Measurements from ENCODE around the gene CCDC112.

Gene CCDC112, protein sequence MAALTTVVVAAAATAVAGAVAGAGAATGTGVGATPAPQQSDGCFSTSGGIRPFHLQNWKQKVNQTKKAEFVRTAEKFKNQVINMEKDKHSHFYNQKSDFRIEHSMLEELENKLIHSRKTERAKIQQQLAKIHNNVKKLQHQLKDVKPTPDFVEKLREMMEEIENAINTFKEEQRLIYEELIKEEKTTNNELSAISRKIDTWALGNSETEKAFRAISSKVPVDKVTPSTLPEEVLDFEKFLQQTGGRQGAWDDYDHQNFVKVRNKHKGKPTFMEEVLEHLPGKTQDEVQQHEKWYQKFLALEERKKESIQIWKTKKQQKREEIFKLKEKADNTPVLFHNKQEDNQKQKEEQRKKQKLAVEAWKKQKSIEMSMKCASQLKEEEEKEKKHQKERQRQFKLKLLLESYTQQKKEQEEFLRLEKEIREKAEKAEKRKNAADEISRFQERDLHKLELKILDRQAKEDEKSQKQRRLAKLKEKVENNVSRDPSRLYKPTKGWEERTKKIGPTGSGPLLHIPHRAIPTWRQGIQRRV

DNA sequence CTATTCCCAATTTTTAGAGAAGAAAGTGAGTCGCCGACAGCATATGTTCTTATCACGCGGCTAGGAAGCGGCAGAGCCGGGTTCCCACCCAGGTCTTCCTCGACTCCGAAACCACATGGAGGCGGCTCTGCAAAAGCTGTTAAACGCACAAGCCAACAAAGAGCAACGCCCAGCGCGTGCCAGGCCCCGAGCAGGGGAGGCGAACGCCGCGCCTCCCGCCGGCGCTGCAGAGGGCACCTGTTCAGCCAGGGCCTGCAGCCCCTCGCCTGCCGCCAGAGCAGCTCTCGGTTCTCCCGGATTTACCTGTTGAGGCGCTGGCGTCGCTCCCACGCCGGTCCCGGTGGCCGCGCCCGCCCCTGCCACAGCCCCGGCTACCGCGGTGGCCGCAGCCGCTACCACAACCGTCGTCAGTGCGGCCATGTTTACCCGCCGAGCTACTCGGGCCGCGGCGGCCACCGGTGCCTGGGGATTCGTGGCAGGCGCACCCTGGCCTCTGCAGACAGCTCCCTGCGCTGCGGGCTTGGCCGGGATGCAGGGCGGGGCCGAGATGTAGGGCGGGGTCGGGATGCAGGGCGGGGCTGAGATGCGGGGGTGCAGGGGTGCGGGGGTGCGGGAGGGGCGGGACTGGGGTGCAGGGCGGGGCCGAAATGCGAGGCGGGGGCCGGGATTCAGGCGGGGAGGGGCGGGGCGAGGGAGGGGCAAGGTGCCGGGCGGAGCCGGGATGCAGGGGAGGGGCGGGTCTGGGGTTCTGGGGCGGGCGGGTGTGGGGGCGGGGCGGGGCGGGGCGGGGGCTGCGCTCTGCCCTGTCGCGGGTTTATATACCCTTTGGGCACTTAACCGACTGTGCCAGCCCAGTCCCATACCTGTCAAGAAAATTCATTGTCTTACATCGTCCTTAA is at the start of gene CCDC112:
CCDC112 (minus strand) TSS at position 531 of the 899 bp plus-strand sequence; CDS start at position 420, 111 bp downstream.
- peak; percentile 19 to 92 (median 72) for DNase-seq

DNA sequence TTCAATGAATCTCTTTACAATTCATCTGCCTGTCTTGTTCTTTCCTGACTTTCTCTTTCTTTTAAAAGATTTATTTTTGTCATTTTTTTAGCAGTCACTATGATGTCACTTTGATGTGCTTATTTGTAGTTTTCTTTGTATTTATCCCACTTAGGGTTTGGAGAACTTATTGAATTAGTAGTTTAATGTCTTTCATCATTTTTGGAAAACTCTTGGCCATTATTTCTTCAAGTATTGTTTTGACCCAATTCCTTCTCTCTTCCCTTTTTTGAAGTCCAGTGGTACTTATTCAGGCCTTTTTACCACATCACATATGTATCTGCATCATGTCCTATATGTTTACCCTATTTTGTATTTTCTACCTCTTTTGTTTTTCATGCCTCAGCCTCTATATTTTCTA is 48.9 kb upstream of the CCDC112 start:
- no peak for DNase-seq

DNA sequence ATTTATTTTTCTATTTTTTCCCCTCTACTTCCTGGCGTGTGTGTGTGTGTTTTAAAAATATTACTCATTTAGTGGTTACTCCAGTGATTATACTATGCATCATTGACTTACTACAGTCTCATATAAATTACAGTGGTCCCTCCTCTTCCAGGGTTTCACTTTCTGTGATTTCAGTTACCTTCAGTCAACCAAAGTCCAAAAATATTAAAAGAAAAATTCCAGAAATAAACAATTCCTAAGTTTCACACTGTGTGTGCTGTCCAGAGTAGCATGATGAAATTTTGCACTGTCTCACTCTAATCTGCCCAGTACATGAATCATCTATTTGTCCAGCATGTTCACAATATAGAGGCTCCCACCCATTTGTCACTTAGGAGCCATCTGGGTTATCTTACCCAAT is 47.4 kb upstream of the CCDC112 start:
- DNase-seq: no peak

DNA sequence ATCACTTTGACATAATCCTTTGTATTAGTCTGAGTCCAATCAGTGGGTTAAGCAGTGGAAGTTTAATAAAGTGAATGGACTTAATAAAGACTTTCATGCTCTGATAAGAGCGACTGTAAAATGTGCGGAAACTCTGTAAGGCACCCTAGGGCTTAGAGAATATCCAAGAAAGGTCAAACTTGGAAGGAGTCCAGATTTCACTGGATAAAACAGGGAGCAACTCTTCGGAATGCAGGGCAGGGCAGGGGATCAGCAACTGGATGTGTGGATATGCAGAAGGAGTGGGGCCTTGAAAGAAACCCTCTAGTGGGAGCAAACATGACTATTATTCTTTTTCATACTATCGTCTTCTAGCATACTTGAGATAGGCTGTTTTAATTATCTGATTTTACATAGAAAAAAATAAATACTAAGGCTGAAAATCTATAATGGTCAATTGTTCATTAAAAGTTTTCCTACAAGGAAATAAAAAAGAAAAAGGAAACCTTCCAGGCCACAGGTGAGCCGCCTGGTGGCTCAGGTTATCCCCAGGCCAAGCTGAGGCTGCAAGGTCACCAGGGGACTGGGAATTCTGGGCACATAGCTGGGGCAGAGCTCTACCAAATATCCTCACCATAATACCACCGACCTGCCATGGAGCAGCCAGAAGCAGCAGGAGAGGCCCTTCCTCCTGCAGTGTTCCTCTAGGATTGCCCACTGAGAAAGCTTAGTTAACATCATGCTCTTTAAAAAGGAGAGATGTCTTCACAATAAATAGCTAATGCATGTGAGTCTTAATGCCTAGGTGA is 46.3 kb upstream of the CCDC112 start:
- DNase-seq: no peak

DNA sequence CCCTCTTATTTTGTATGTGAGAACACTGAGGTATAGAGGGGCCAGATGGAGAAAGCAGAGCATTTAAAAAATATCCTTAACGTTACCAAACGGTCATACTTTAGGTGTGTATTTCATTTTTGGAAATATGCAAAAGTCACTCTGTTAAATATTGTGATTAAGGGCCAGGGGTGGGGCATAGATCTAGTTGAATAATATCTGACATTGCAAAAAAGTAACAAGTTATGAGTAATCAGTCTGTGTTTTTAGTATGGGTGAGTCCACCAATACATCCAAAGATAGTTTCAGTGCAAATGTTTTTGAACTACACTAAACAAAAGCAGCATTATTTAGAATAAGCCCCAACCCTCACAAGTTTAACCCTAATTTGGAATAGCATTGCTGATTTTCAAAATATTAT is 45.3 kb upstream of the CCDC112 start:
- no peak for DNase-seq

DNA sequence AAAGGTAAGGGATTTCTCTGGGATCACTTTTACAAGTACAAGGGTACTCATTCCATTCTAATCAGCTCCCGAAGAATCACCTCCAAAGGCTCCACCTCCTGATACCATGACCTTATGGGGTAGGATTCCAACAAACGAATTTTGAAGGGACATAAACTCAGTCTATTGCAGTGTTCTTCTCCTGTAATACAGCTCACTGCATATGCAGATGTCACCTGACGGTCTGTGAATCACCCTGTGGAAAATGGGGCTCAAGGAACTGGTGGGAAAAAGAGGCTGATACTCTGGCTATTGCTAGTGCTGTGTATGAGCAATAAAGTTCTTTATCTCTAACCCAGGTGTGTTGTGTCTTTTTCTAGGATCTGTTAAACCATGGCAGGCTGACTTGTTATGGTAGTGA is 42.4 kb upstream of the CCDC112 start:
- no peak for DNase-seq

DNA sequence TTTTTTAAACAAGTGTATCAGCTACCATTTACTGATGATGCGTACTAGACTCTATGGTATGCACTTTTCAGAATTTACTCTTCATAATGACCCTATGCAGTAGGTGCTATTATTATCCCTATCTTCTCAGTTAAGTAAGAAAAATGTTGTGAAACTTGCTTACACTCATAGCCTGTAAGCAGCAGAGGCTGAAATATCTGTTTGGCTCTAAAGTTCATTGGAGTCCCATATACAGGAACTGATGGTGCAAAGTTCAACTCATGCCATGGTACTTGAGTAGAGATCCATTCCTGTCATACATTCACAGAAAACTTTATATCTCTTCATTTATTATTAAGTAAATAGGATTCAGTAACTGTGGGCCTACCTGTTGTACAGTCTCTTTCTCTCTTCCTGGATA is 41.4 kb upstream of the CCDC112 start:
- DNase-seq: no peak

DNA sequence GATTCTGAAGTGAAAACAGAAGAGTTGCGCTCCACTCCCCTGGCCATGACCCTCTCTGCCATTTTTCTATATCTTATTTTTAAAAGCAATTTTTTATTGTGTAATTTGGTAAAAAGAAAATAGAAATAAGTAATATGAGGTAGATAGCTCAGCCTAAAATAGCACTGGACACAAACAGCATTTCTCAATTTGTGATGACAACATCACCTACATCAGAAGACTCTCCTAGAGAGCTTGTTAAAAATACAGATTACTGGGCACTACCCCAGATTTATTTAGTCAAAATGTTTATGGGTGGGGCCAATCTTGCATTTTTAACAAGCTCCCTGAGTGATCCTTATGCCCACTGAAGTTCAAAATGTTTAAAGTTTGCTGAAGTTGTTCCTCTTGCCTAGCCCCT is 40.5 kb upstream of the CCDC112 start:
- no peak for DNase-seq

DNA sequence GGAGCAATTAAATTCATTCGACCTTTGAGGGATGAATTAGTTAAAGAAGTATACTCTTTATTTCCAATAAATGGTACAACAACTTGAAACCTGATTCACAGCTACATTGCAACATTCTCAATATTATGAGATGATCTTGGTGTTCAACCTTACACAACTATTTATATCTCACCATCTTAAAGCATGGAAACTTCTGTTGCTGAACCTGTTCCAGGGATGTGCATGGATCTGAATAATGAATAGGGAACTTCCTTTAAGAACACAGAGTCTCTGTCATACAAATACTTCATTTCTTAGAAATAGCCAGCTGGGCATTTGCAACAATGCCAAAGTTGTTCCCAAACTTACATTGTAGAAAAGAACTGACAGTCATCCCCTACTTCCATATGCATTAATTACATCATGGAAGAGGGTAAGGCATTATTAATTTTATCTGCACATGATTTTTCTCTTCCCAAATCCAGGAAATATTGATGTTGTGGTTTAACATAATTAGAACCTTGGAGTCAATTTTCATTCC is 39.8 kb upstream of the CCDC112 start:
- no peak for DNase-seq

DNA sequence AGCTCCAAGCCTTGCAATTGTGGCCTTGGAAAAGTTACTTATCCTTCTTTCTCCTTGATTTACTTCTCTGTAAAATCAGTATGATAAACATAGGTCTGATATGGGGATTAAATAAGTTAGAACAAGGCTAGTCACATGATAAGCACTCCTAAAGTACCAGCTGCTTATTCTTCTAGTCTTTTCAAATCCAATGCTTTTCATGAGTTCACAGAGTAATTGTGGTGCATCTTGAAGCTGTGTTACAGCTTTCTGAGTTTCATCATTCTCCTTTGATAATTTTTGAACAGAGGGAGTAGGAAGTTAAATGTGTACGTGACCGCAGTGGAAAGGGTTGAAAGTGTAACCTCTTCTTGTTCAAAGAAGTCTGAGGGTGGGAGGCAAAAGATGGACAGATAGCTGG is 38.8 kb upstream of the CCDC112 start:
- DNase-seq: no peak

DNA sequence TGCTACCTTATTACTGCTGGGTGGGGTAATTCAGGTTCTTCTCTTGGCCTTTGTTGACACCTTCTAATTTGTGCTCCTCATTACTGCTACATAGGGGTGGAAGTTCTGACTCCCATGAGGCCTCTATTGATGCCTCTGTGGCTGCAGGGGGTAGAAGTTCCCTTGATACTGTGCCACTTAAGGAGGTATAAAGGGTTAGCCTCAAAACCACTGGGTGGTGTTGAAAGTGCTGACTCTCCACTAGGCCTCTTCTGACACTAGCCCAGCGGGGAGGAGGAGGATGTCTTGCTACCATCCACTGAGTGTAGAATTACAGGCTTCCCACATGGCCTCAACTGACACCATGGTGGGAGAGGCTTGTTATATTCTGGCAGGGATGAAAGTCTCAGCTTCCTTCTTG is 36.7 kb upstream of the CCDC112 start:
- no peak for DNase-seq

DNA sequence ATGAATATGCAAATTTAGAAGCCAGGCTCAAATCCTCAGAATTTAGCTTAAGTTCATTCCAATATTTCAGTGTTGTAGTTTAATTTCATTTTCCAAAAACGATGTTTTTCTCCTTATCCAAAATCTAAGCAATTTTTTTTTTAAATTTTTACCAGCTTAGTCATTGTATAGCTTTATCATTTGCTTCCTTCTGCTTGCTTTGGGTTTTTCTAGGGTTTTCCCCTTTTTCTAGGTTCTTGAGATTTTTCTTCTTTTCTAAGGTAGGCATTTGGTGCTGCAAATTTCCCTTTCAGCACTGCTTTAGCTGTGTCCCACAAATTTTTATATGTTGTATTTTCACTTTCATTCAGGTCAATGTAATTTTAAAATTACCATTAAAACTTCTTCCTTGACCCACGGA is 34.4 kb upstream of the CCDC112 start:
- DNase-seq: no peak

DNA sequence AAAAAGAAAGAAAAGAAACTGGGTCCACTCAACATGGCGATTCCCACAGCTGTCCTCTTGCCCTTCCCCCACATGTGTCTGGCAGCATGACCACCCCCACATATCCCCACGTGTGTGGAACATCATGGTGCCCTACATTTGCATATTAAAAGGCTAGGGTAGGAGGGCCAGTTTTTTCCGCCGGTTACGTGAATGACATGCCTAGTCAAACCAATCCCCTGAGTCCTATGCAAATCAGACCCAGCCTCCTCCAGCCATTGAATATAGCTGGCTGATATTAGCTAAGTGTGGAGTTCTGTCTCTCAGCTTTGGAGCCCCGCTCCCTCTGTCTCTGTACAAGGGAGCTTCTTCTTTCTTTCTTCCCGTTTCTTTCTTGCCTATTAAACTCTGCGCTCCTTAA is 33.0 kb upstream of the CCDC112 start:
- DNase-seq: peak in 29 of 56 donors; percentile 1 to 74 (median 20)

DNA sequence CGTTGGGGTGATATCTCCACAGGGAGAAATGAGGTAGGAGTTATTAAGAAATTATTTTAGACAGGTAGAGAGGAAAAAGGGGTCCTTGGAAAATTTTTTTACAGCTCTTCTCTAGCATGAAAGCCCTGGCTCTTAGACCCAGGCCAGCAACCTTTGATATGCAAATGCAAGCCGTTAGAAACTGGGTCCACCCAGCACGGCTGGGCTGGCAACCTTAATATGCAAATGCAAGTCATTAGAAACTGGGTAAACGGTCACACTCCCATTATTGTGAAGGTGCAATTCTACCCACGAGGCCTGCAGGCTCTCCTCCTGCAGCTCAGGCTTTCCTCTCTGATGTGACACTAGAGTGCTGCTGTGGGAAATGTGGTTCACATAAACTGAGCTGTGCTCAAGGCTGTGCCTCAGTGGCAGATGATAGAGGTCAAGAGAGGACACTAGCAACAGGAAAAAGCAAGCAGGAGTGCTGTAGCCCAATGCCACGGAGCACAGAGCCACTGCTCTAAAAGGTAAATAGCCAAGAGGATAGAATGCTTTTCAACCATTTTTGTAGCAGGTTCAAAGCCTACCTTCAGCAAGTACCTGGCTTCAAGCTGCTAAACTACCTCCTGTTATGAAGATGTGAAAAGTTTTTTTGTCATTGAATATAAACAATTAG is 32.3 kb upstream of the CCDC112 start:
- peak in 14 of 56 donors; percentile 1 to 49 (median 22) for DNase-seq

DNA sequence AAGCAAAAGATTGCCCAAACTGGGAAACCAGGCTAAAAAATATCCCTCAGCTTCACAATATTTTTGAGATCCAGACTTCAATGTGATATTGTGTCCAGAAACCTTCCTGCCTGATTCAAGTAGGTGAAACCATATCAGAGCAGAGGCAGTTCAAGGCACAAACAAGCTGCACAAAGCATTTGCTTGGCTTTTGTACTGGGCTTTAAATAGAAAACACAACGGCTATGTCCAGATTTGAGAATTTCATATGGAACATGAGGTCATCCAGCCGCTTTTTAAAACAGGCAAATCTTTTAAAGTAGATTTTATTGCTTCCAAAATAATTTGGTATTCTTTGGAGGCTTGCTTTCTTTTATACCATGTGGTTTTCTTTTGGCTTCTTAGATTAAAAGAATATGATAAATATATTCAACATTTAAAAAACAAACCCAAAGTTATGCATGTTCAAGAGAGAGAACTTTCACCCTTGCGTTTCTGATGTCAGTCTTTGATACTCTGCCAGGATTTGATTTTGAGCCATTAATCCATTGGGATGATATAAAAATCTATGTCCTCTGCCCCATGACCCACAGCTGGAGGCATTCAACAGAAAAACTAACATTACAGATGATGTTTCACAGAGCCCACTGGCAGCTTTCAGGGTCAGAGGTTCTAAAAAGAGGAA is 29.0 kb upstream of the CCDC112 start:
- DNase-seq: no peak

DNA sequence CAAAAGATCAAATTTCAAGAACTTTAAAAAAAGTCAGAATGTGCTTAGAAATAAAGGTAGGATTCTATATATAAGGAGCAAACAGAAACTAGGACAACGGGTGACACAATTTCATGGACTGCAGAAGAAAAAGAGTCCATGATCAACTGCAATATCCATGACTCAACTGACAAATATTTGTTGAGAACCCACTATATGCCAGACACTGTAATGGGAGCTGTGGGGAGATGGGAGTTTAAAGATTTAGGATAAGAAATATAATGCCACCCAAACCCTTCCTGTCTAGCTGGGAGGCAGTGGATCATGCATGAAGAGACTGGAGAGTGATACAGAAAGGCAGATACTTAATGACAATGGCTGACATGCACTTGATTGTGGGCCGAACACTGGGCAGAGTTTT is 27.6 kb upstream of the CCDC112 start:
- no peak for DNase-seq

DNA sequence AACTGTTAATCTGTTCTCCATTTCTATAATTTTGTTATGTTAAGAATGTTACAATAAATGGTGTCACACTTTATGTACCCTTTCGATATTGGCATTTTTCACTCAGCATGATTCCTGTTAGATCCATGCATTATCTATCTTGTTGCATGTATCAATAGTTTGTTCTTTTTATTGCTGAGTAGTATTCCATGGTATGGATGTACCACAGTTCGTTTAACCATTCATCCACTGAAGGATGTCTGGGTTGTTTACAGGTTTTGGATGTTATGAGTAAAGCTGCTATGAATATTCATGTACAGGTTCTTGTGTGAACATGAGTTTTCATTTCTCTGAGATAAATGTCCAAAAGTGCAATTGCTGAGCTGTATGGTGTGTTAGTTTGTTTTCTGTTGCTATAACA is 26.3 kb upstream of the CCDC112 start:
- DNase-seq: no peak

DNA sequence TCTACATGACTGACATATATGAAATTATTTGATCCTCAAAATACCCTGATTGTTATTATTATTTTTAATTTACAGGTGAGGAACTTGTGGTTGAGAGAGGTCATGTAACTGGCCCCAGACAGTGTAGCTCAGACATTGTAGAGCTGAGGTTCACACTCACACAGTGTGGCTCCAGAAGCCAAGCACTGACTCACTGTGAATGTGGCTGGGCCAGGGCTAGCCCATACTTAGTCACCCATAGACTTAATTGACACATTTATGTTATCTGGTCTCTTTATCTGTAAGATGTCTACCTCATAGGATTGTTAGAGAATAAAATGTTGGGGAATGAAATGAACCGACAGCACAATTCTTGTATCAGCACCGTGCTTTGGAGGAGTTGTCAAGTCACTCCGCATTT is 24.9 kb upstream of the CCDC112 start:
- no peak for DNase-seq

DNA sequence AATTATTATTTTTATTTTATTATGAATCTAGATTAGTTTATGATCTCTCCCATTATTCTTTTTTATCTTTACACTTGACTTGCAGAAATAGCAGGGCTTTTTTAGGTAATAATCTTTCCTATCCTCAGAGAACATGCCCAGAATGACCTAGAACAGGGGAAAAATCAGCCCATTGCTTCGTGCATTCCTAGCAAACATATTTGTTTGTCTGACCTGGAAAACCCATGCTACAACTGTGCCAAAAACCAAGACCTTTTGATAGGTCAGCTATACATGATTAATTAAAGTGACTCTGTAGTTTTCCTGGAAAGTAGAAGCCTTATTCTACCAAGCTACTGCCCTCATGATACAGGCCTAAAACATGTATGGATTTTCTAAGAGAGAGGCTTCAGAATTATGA is 24.1 kb upstream of the CCDC112 start:
- DNase-seq: no peak

DNA sequence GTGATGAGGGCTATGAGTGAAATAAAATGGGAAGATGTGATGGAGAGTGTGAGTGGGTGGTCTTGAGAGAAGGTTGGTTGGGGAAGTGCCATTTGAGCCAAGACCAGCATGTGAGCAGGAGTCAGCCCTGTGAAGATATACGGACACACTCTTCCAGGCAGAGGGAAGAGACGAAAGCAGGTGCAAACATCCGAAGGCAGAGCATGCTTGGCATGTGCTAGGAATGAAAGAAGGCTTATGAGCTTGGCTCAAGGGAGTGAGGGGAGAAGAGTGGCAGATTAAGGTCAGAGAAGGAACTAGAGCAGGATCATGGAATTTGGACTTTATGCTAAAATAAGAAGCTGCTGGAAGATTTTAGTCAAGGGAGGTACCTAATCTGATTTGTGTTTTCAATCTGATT is 23.6 kb upstream of the CCDC112 start:
- no peak for DNase-seq
